Measurements from ENCODE around the gene UBALD2.
"Not testable (repeated sequence)": the region's sequence is repeated elsewhere in the genome, so short reads cannot be mapped to it uniquely, and the experiment has no call there.

The UBALD2 gene

DNA sequence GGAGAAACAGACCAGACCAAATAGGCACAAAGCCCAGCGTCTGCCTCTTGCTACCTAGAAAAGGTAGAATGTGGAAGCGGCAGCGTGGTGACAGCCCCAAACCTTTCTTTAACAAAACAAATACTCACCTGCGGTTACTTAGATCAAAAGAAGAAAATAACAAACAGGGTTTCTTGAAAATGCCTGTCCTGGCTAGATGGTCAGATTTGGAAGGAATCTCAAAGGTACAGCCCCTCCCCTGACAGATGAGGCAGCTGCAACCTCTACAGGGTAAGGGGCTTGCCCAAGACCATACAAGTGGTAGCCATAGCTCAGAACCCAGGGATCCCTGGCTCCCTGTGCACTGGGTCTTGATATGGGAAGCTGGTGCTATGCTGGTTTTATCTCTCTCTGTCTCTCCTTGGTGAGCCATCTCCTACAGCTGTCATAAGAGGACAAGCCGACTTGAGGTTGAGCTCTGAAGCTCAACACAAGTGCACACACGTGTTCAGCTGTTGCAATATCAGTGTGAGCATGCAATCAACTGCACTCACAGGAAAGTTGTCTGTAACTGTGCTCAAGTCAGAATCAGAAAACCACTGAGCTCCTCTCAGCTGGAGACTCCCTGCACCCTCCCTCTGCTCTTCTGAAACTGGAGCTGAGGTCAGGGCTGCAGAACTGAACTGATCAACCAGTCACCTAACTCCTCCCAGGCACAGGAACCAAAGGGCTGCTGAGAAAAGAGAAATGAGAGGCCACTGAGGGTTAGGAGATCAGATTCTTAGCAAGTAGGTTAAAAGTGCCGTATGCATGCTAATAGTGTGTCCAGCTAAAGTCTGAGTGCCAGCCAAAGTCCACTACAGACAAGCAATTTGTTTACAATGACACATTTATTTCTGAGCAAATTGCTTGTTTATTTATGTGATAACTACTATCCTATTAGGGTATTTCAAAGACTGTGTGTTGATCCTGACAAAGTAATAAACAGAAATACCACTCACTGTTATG, 18.8 kb upstream of the UBALD2 start:
- DNase-seq = peak; percentile 68

DNA sequence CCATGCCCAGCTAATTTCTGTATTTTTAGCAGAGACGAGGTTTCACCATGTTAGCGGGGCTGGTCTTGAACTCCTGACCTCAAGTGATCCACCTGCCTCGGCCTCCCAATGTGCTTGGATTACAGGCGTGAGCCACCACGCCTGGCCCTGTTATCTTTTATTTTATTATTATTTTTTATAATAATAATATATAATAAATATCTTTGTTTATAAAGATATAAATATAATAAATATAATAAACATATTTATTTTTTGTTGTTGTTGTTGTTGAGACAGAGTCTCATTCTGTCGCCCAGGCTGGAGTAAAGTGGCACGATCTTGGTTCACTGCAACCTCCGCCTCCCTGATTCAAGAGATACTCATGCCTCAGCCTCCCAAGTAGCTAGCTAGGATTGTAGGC, 17.8 kb upstream of the UBALD2 start:
- no peak for DNase-seq

DNA sequence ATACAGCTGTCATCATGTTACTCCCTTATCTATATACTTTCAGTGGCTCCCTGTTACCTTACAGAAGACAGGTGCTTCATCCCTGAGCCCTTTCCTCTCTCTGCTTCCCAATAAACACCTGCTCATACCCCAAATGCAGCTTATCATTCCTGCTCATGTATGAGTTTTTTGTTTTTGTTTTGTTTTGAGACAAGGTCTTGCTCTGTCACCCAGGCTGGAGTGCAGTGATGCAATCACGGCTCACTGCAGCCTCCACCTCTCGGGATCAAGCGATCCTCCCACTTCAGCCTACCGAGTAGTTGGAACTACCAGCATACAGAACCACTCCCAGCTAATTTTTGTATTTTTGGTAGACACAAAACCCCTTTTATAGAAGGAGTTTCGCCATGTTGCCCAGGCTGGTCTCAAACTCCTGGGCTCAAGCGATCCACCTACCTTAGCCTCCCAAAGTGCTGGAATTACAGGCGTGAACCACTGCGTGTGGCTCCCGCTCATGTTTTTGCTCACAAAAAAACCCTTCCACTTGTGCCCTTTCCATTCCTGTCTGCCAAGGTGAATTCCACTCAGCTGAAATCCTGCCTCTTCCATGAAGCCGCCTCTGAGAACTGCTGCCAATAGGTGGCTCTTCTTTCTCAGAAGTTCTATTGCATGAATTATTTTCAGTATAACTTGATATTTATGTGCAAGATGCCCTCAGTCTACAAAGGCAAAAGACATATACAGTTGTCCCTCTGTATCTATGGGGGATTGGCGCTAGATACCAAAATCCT, 16.9 kb upstream of the UBALD2 start:
- no peak for DNase-seq

DNA sequence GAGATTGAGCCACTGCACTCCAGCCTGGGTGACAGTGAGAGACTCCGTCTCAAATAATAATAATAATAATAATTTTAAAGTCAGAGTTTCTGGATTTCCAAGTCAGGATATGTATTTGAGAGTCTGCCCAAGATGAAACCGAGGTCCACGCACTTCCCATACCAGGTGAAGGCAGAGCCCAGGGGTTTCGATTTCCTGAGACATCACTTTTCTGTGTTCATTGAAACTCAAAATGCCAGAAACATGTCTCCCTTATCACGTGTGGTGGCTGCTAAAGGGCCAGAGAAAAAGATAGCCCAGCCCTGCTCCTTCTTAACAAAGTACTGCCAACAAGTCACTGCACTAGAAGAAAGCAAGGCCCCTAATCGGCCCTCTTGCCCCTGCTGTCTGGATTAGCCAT, 15.0 kb upstream of the UBALD2 start:
- no peak for DNase-seq

DNA sequence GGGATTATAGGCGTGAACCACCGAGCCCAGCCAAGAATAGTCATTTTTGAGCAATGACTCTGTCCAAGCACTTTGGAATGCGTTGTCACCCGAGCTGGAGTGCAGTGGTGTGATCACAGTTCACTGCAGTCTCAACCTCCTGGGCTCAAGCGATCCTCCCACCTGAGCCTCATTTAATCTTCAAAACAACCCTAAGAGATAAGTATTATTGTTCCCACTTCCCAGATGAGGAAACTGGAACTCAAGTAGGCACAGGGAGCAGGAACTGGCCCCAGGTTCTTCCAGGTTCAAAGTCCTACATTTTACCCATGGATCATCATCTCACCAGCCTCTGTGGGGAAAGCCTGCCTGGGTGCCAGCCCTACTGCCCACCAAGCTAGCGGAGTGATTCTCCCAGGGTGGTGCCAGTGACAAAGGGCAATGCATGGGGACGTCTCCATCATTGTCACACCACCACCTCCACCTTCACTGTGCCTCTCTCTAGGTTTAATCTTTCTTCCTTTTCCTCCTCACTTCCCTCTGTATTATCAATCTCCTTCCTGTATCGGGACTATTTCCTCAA, 13.6 kb upstream of the UBALD2 start:
- no peak for DNase-seq

DNA sequence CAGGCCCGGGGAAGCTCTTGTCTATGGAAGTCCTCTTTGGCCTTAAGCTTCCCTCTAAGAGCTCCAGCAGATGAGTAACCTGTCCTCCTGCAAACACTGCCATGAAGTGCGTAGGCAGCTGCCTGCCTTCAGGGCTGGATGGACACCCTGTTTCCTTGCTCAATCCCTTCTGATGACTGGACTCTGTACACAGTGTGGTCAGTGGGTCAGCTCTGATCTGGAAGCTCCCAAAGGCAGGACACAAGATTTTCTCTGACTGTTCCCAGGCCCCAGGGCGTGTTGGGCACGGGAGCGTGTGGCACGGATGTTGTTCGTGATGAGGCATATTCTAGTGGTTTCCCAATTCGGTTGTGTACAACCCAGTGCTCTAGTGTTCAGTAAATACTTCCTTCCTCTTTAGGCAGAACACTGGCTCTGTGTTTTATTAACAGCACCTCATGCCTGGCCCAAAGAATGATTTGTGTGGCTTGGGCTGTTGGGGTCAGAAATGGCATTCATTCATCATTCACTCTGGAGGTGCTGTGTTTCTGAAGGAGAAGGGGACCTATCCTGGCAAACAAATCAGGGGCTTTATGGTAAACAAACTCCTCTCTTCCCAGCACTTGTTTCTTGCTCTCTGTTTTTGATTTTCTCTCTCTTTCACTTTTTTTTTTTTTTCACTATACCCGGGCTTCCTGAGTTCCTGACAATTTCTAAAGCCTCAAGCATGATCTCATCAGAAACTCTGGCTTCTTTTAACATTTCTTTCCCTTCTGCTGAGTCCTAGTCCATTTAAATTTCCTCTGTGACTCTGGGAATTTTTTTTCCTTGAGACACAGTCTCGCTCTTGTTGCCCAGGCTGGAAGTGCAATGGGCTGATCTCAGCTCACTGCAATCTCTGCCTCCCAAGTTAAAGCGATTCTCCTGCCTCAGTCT, 12.9 kb upstream of the UBALD2 start:
- DNase-seq = peak; percentile 71

DNA sequence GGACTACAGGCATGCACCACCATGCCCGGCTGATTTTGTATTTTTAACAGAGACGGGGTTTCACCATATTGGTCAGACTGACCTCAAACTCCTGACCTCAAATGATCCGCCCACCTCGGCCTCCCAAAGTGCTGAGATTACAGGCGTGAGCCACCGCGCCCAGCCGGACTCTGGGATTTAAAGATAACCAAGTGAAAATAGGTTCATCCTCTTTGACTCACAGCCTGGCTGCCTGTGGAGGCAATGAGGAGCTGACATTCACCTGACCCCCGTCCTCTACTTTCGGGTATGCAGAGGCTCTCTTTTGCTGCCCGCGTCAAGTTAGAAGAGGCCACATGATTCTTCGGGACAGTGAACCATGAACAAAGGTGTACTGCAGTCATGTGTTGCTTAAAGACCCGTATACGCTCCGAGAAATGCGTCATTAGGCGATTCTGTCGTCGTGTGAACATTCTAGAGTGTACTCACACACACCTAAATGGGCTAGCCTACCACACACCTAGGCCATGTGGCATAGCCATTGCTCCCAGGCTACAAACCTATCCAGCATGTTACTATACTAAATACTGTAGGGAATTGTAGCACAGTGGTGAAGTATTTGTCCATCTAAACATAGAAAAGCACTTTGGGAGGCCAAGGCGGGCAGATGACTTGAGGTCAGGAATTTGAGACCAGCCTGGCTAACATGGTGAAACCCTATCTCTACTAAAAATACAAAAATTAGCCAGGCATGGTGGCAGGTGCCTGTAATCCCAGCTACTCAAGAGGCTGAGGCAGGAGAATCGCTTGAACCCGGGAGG, 12.0 kb upstream of the UBALD2 start:
- DNase-seq = not testable (repeated sequence)

DNA sequence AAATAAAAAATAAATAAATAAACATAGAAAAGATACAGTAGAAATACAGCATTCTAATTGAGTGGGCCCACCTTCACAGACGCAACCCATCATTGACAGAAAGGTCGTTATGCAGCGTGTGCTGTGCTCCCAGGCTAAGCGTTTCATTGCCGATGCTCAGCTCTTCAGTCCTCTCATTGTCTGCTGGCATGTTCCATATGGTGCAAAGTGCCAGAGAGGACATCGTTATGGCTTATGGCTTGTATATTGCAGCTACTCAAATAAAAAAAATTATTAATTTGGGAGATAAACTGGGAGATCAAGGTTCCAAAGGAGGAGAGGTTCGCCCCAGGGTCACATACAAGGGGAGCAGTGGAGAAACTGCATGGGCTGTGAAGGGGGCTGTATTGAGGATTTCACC, 11.3 kb upstream of the UBALD2 start:
- DNase-seq = no peak

DNA sequence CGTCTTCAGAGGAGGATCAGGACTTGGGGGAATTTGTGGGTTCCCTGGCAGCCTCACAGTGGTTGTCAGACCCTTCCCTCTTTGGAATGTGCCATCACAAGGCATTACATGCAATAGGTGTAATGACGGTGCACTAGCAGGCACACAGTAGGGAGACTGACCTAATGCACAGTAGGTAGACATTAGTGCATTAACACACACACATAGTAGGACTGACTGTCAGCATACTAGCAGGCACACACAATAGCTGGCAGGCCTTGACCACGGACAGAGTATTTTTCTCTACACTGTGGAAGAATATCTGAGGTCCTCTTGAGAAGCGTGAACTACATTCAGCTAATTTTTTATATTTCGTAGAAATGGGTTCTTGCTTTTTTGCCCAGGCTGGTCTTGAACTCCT, 10.9 kb upstream of the UBALD2 start:
- no peak for DNase-seq

DNA sequence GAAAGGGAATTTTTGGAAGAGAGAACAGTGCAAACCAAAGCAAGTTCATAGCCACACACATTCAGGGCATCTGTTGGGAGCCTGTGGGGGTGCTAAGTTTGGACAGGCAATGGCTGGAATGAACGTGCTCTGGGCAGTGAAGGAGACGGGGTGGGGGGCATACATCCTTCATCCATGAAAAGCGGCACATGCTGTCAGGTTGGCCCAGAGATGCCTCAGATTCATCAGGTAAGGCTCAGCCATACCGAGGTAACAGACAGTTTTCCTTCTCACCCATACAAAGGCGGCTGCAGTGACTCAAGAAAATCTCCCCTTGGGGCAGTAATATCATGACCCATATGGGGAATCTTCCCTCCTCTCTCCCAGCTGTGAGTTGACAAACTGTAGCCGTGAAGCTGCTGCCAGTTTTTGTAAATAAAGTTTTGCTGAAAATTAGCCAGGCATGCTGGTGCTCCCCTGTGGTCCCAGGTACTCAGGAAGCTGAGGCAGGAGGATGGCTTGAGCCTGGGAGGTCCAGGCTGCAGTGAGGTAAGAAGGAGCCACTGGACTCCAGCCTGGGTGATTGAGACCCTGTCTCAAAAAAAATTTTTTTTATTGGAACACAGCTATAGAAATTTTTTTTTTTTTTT, 9.2 kb upstream of the UBALD2 start:
- DNase-seq = no peak

DNA sequence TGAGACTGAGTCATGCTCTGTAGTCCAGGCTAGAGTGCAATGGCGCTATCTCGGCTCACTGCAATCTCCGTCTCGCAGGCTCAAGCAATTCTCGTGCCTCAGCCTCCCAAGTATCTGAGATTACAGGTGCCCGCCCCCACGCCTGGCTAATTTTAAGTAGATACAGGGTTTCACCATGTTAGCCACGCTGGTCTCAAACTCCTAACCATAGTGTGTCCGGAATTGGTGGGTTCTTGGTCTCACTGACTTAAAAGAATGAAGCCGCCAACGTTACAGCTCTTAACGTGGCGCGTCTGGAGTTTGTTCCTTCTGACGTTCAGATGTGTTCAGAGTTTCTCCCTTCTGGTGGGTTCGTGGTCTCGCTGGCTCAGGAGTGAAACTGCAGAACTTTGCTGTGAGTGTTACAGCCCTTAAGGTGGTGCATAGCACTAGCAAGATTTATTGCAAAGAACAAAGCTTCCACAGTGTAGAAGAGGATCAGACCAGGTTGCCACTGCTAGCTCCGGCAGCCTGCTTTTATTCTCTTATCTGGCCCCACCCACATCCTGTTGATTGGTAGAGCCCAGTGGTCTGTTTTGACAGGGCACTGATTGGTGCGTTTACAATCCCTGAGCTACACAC, 8.6 kb upstream of the UBALD2 start:
- DNase-seq = peak; percentile 62

DNA sequence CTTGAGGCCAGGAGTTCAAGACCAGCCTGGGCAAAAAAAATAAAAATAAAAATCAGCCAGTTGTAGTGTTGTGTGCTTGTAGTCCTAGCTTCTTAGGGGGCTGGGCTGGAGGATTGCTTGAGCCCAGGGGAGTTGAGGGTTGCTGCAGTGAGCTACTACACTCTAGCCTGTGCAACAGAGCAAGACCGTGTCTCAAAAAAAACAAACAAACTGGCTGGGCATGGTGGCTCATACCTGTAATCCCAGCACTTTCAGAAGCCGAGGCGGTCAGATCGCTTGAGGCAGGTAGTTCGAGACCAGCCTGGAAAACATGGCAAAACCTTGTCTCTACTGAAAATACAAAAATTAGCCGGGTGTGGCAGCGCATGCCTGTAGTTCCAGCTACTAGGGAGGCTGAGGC, 4.9 kb upstream of the UBALD2 start:
- no peak for DNase-seq

DNA sequence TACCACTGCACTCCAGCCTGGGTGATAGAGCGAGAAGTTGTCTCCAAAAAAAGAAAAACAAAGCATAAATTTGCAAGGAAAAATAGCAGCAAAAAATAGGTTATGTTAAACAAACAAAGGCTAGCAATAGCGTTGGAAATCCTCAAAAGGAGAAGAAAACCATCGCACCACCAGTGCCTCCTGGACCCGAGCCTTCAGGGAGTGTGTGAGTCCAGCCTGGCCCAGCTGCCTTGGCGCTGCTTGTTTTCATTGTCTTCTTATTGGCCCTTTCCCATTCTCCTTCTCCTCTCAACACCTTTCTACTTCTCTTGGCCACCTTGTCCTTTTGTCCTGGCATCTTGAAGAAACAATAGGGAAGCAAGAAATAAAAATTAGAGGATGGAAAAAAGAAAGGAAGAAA, 4.5 kb upstream of the UBALD2 start:
- DNase-seq = no peak

DNA sequence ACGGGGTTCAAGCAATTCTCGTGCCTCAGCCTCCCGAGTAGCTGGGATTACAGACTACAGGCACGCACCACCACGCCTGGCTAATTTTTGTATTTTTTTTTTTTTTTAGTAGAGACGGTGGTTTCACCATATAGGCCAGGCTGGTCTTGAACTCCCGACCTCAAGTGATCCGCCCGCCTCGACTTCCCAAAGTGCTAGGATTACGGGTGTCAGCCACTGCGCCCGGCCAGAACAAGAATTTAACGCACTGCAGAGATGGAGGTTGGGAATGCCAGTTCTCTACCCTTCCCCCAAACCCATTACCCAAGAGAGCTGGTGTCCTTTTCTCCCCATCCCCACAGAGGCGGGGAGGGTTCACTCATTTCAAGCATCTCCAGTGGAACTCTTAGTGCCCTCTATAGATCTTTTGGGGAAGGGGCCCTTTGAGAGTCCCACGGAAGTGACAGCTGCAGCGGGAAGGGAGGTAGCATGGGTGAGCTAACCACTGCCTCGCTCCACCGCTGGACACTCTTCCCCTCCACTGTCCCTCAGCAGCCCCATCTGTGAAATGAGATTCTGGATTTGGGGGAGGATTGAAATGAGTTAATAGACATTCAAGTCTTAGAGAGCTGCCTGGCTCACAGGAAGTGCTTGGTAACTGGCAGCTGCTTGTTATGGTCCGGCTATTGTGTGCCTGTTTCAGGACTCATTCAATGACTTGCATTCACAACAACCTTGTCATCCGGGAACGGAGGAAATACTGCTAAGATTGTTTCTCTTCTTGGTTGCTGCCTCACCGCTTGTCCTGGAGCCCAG, 3.5 kb upstream of the UBALD2 start:
- DNase-seq = no peak

DNA sequence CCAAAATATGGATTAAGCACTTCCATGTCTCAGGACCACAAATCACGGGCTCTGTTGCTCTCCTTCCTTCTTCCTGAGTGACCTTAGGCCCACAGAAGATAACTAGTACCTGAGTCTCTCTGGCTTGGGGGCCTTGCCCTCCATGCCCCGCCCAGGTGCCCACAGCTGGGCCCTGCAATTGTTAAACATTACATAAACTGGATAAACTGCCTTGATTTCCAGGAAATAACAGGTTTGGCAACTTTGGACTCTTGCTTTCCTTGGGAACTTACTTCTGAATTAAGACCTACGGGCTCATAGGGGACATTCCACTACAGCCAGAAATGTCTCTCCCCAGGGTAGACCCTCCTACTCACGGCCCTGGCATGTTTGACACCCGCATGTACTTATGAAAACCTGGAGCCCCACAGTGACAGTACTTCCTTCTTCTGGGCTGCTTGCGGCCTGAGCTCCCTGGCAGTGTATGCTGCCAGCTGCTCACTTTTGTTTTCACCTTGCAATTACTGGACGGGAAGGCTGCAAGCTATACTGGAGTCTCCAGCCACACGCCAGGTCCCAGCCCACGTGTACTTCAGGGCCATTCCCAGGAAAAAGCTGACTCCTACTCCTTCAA, 2.3 kb upstream of the UBALD2 start:
- no peak for DNase-seq

DNA sequence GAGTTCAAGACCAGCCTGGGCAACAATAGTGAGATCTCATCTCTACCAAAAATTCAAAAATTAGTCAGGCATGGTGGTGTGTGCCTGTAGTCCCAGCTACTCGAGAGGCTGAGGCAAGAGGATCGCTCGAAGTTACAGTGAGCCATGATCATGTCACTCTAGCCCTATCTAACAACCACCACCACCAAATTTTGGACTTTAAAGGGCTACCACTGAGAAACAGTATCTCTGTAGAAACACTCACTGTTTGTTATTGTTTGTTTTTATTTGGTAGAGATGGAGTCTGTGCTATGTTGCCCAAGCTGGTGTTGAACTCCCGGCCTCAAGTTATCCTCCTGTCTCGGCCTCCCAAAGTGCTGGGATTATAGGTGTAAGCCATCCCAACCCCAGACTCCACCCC, 1.3 kb upstream of the UBALD2 start:
- no peak for DNase-seq

DNA sequence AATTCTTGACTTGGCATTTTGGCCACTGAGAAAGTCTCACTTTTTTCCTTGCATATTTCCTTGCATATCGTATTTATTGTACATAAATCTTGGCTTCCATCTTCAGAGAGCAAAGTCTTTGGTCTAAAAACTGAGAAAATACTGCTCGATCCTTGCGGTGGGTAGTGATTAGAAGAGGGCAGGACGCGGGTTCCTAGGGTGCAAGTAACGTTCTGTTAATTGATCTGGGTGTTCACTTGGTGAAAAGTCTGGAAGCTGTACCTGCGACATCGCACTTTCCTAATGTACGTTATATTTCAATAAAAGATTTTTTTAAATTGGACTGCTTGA, 758 bp upstream of the UBALD2 start:
- DNase-seq = no peak

DNA sequence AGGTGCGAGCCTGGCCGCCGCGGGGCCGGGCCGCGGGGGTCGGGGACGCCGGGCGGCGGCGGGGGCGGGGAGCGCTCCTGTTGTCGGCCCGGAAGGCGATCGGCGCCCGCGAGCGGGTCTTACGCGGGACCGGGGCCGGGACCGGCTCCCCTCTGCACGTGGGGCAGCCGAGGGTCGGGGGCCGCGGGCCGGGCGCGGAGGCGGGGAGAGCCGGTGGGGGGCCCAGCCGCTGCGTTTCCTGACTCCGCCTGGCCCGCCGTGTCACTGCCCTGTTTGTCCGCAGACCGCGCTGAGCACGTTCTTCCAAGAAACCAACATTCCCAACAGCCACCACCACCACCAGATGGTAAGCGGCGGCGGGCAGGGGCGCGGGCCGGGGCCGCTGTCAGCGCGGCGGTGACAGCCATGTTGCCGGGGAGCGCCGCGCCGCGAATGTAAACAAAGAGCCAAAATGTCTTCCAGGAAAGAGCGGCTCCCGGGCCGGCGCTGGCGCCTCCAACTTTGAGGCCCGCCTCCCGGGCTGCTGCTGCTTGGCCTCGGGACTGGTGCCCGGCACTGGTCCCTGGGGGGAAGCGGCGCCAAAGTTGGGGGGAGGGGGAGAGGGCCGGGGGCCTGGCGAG, 586 bp downstream of the UBALD2 start:
- DNase-seq = peak; percentile 46
